RWPE1 (cell line): ENCODE data around the gene NDEL1.

ENCODE experiments used
- CTCF ChIA-PET: fragments of 350-600 bp; sonication (Branson Sonifier 250); formaldehyde crosslinking; extraction: SDS; loops from one replicate; lab custom pipeline; 2021; lab: Yijun Ruan, JAX
- POLR2A ChIA-PET: fragments of 400-600 bp; formaldehyde crosslinking; extraction: SDS; loops from one replicate; lab custom pipeline; 2020; ENCODE audit warnings: antibody characterized with exemption; ENCODE audit not compliant: low non-redundant PET; lab: Yijun Ruan, JAX
- DNase-seq: peaks from one replicate; pipeline ENCODE4 v3.0.0; 2012; ENCODE audit warnings: low spot score
- H3K27ac ChIP-seq: fragments of 450-650 bp; 2 replicates; pipeline ENCODE4 v1.5.1; 2017
- TF ChIP-seq, protein P1 (sequence below): fragments of 450-650 bp; conservative IDR thresholded peaks from 2 replicates; pipeline ENCODE4 v1.5.1; 2017; ENCODE audit warnings: low read depth, mild to moderate bottlenecking

Gene NDEL1

DNA sequence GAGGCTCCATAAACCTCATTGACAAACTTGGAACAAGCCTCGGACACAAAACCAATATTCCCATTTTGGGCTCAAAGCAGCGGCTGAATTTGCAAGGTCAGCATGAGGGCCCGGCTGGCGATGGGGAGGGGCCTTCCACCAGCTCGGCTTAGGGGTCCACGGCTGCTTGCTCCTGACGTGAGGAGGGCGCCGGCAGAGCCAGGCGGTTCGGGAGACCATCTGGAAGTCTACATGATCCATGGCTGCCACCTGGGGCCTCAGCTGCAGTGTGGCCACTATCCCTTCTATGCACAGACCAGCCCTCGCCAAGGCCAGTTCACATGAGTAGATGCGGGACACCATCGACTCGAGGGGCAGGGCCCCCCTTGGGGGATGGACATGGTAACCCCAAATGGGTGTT lies 39.1 kb downstream of the NDEL1 start:
- POLR2A ChIA-PET, result no interaction called here
- TF ChIP-seq, protein P1, sequence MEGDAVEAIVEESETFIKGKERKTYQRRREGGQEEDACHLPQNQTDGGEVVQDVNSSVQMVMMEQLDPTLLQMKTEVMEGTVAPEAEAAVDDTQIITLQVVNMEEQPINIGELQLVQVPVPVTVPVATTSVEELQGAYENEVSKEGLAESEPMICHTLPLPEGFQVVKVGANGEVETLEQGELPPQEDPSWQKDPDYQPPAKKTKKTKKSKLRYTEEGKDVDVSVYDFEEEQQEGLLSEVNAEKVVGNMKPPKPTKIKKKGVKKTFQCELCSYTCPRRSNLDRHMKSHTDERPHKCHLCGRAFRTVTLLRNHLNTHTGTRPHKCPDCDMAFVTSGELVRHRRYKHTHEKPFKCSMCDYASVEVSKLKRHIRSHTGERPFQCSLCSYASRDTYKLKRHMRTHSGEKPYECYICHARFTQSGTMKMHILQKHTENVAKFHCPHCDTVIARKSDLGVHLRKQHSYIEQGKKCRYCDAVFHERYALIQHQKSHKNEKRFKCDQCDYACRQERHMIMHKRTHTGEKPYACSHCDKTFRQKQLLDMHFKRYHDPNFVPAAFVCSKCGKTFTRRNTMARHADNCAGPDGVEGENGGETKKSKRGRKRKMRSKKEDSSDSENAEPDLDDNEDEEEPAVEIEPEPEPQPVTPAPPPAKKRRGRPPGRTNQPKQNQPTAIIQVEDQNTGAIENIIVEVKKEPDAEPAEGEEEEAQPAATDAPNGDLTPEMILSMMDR, result no peak

DNA sequence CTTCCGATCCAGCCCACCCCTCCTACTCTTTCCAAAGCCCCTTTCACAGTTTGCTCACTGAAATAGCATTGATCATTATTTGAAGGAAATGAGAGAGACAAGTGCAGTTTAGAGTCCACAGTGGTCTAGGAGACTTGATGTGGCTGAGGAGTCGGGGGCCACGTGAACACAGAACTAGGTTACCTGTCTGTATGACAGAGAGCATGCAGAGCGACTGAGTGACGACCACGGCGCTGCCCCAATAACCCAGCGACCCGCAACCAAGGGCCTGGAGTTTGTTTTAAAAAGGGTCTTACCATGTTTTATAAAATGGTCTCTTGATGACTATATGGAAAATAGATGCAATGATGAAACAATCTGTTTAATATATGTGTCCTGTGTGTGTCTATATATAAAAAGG lies 39.5 kb downstream of the NDEL1 start:
- POLR2A ChIA-PET, result no interaction called here
- no peak overlapping the region for H3K27ac ChIP-seq
- TF ChIP-seq, protein P1, result no peak
- DNase-seq, result no peak
- CTCF ChIA-PET, result no interaction called here

More for the DNA sequence above, 39.1 kb downstream of the NDEL1 start:
- CTCF ChIA-PET, result no interaction called here
- H3K27ac ChIP-seq, result no peak overlapping the region
- no peak for DNase-seq

DNA sequence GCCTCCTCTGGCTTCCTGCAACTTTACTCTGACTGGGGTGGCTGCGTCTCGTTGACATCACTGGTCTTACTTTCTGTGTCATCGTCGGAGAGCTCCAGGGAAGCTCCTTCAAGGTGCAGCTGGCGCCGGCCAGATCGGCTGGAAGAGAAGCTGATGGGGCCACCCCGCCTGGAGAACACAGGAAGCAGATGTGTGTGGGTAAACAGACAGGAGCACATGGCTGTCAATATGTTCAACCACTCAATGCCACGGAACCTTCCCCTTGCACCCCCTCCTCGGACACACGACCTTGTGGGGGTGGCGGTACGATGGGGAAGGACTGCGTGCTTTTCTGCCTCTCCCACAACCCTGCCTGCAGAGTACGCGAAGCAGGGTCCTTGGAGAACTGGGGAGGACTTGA lies 40.1 kb downstream of the NDEL1 start:
- DNase-seq, result no peak
- TF ChIP-seq, protein P1, result no peak
- POLR2A ChIA-PET, result no interaction called here
- CTCF ChIA-PET, result no interaction called here
- no peak overlapping the region for H3K27ac ChIP-seq

DNA sequence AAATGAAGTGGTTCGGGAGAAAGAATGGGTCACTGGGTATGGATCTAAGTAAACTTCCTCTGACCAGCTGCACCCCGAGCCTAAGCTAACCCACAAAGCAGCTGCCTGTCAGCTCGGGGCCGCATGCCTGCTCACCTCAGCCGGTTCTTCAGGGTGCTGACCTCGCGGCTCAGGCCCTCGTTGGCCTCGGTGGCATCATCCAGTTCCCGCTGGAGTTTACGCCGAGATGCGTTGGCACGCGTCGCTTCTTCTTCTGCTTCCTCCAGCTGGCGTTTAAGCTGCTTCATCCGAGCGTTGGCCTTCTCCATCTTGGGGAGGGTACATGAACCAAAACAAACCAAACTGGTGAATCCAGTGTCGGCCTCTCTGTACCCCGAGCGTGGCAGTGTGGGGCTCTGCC lies 41.1 kb downstream of the NDEL1 start:
- TF ChIP-seq, protein P1, result no peak
- ChIA-PET CTCF (no interaction called here), POLR2A (no interaction called here)
- DNase-seq, result no peak
- H3K27ac ChIP-seq, result no peak overlapping the region

DNA sequence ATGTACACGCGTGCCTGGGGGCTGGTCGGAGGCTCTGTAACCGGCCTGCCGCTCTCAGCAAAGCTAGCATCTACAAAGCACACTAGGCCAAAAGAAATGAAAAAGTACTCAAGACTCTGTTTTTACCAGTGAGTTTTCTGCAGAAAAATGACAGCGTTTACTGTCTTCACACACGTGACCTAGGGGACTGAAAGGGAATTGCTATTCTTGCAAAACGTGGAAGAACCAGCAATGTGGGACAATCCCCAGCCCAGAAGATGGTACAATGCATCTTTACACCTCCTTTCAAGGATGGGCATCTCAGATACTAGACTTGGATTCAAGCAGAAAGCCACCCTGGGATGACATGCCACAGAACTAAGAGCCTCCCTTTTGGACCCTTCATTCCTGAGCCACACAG lies 41.5 kb downstream of the NDEL1 start:
- no peak for DNase-seq
- TF ChIP-seq, protein P1, result no peak
- ChIA-PET CTCF (no interaction called here), POLR2A (no interaction called here)
- no peak overlapping the region for H3K27ac ChIP-seq

DNA sequence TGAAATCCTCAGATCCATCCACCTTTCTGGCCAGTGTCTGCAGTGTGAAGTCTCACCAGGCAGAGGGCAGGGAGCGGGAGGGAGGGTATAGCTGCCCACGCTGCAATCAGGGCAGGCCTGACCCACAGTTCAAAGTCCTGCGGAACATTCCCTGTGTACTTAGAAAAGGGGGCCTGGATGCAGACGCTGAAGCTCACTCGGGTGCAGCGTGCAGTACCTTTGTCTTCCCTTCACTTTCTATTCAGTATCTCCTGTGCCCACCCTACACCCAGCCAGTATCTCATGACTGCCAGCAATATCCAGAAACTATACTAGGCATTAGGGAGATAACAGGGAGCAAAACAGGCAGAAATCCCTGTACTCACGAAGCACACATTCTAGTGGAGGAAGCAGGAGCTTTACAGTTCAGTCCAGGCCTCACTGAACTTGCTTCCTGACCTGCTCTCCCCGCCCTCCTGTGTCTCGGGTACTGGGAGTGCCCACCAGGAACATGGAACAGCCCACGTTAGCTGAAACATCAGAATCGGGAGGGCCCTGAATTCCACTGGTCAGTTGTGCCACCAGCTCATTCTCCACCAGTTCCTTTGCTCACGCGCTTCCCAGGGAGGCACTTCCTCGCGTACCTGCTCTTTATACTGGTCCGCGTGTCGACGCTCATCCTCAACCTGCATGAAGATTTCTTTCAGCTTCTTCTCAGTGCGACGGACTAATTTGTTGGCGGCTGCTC lies 42.2 kb downstream of the NDEL1 start:
- CTCF ChIA-PET, result no interaction called here
- POLR2A ChIA-PET, result no interaction called here
- no peak overlapping the region for H3K27ac ChIP-seq
- TF ChIP-seq, protein P1, result no peak
- no peak for DNase-seq
